Activated T-cell treated with anti-CD3 and anti-CD28 coated beads for 24 hours (primary cell): ENCODE data around the gene C20orf202.

Source experiments
- DNase-seq: peaks from one replicate; pipeline ENCODE4 v3.0.0-alpha.2; 2020; ENCODE audit warnings: low read depth

The C20orf202 gene

DNA sequence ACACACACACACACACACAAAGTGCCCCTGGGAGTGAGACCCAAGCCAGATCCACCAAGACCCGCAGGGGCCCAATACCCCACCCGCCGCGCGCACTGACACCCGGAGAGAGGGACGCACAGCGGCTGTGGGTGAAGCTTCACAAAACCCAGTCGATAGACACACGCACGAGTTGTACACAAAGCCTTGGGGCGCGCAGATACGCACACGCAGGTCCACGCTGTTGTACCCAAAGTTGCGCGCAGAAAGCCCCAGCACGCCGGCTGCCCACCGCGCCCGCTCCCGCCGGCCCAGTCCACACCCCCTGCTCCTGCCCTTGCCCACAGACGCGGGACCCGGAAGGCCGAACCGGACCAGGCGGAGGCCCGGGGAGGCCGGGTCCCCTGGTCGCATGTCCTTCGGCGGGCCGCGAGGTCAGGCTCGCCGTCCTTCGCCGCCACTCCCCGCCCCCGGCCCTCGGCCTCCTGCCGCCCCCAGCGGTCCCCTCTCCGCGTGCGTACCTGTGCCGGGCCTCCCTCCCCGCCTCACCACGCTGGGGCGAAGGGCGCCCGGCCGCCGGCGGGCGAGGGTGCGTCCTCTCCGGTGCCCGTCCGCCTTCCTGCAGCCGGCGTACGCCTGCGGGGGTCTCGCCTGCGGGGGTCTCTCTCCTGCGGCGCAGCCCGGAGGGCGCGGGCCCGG, 18.5 kb upstream of the C20orf202 start, which contains the start of gene TMEM74B:
TSS of gene TMEM74B (minus strand) at position 344 of the 678 bp plus-strand sequence. CDS start 1,180 bp downstream, outside the sequence.
- no peak for DNase-seq

GRCh38 chr20:1185316-1185741, 17.9 kb upstream of the C20orf202 start:
- no peak for DNase-seq

DNA sequence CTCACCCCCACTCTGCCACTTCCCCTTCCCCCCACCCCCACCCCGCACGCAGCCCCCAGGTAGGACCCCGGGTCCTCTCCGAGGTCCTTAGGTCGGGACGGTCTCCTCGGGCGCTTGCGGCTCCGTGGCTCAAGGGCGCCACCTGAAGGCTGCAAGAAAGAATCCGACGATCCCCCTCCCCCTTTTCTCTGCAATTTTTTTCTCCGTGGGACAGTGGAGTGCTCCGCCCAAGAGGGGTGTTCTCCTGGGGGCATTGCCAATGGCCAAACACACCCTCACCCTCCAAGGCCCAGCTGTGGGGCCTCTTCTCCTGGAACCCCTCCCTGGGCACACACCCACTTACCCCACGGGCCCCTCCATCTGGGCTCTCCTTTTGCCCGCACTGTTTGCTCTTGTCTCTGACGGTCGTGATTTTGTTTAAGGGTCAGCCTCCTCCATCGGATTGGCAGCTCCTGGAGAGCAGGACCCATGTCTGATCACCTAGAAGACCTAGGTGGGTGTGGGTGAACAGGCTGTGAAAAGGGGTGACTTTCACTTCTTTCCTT, 17.4 kb upstream of the C20orf202 start:
- peak; percentile 19 for DNase-seq

- no peak for DNase-seq
Measured at GRCh38 chr20:1186367-1186991, 16.8 kb upstream of the C20orf202 start.

GRCh38 chr20:1187605-1188171, 15.6 kb upstream of the C20orf202 start:
- no peak for DNase-seq

- DNase-seq: no peak
Measured at GRCh38 chr20:1188347-1188746, 14.9 kb upstream of the C20orf202 start.

DNA sequence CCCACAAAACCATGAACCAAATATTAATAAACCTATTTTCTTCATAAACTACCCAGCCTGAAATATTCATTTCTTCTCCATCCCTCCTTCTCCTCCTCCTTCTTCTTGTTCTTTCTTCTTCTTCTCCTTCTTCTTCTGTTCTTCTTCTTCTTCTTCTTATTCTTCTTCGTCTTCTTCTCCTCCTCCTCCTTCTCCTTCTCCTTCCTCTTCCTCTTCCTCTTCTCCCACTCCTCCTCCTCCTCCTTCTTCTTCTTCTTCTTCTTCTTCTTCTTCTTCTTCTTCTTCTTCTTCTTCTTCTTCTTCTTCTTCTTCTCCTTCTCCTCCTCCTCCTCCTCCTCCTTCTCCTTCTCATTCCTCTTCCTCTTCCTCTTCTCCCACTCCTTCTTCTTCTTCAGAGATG, 13.4 kb upstream of the C20orf202 start:
- no peak for DNase-seq

GRCh38 chr20:1190847-1191246, 12.4 kb upstream of the C20orf202 start:
- DNase-seq: no peak

- DNase-seq: no peak
Measured at GRCh38 chr20:1191299-1191698, 12.0 kb upstream of the C20orf202 start.

DNA sequence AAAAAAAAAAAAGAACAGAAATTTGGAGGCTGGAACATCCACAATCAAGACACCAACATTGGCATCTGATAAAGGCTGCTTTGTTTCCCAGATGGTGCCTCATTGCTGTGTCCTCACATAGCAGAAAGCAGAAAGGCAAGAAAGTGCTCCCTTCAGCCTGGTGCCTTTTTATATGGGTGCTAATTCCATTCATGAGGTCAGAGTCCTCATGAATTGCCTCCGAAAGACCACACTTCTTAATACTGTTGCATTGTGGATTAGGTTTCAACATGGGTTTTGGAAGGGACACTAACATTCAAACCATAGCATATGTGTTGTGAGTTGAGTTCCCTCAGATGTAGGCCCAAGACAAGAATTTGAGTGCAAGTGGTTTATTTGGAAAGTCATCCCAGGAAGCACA, 8.0 kb upstream of the C20orf202 start:
- no peak for DNase-seq

GRCh38 chr20:1196634-1197033, 6.6 kb upstream of the C20orf202 start:
- DNase-seq: no peak

GRCh38 chr20:1197801-1198200, 5.5 kb upstream of the C20orf202 start:
- no peak for DNase-seq

- no peak for DNase-seq
Measured at GRCh38 chr20:1198751-1199150, 4.5 kb upstream of the C20orf202 start.

GRCh38 chr20:1199212-1199873, 3.9 kb upstream of the C20orf202 start:
- DNase-seq: no peak

DNA sequence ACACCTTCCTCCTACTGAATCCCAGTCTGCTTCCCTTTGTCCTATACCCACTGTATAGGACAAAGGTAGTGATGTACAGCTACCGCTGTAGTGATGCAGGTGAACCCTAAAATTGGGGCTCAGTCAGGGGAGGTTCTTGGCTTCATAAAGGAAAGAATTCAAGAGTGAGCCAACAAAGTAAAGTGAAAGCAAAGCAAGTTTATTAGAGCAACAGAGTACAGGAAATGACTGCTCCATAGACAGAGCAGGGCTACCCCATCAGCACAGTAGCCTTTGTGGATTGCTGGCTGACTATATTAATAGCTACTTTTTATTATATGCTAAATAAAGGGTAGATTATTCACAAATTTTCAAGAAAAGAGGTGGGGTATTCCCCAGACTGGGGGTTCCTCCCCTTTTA, 3.3 kb upstream of the C20orf202 start:
- DNase-seq: no peak

DNA sequence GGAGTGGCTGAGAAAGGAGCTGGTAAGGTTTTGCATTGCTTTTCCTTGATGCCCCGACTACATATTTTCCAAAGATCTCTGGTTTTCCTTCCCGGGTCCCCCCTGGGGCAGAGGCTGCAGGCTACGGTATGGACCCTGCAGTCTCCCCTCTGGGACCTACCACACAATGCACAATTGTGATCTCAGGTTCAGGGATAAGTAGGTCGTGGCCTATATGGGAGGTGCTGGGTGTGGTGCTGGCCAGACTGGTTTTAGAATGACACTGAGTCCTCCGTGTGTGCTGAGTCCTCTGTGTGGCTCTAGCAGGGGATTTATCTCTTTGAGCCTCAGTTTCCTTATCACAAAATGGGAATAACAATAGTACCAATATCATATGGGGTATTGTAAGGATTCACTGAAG, 376 bp downstream of the C20orf202 start:
- DNase-seq: no peak

GRCh38 chr20:1204113-1204512, 859 bp downstream of the C20orf202 start:
- no peak for DNase-seq

GRCh38 chr20:1204576-1204975, 1.3 kb downstream of the C20orf202 start:
- DNase-seq: no peak

- DNase-seq: no peak
Measured at GRCh38 chr20:1205802-1206201, 2.5 kb downstream of the C20orf202 start.

DNA sequence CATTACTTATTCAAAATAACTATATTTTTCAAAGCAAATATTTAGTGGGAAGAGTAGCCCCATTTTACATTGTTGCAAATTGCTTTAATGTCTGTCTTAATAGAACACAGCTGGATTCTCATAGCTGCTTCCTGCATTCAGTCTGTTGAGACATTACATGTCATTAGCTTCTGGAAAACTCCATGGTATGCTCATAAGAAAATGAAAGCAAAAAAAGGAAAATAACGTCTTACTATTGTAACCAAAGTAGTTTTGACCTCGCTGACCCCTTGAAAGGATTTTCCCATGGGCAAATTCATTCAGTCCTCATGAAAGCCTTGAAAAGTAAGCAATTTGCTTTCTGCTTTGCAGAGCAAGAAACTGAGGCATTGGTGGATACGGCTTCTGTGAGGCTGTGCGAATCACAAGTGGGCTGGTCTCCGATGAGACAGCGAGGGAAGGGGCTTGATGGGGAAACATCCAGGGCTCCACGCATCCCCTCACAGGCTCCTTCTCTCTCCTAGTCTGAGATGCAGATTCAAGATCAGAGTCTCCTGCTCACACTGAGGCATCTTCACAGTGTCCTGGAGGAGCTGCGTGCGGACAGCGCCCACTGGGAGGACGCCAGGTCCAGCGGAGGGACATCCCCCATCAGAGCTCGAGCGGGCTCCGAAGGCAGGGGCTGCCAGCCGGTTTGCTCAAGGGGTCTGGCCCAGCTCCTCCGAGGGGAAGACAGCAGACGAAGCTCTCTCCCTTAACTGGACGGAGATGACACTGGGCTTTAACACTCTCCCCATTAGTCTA, 3.3 kb downstream of the C20orf202 start:
- no peak for DNase-seq

DNA sequence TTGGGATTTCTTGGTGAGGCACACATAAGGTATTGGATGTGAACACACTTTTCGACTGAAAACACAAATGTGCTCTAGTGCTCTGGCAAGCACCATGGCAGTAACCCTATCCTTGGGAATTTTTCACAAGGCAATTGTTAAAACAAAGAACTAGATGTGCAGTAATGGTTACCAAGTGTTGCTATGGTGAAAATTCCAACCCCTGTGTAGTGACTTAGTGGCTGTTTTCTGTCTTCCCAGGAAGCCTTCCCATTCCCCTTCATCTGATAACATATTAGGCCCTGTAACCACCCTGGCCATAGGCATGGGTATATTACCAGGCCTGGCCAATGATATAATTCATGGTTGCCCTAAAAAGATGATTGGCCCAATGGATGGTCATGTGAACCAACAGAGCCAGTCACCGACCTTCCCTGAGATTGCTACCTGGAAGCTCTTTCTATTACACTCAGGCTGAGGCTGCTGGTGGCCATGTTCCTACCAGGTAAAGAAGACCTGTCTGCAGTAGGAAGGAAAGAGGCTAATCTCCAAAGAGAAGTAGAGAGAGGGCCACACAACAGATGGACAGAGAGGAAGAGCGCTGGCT, 4.1 kb downstream of the C20orf202 start:
- DNase-seq: no peak
